Liver (tissue), 3 donors: Measurements from ENCODE around the gene DNAH7.

ENCODE experiments used
- CTCF ChIP-seq: fragments of 150-350 bp; IDR thresholded peaks from 2 replicates; pipeline ENCODE4 v1.5.1; 2017; ENCODE audit warnings: improper control_type of control experiment, low read depth, low read length; ENCODE audit not compliant: missing input control
- JUND ChIP-seq, 2 donors: IDR thresholded peaks; 2 replicates each; pipeline ENCODE4 v1.6.1; 2016; ENCODE audit warnings: antibody characterized with exemption in 2 of 2
- donor health status: healthy.
- donor health status: healthy.

- no peak for TF ChIP-seq CTCF
- TF ChIP-seq JUND (IDR thresholded peaks at IDR 0.05), result no peak
Observed at GRCh38 chr2:196083601-196084000, 15.0 kb upstream of the DNAH7 start.
